K562 (cell line): ENCODE measurements around the gene SLC10A1. TPM values are rescaled to one million over a fixed set of nuclear protein-coding genes. Genes with fewer than 3 reads are reported as not detected.

ENCODE experiments used
- ATAC-seq: fragments of 200-7000 bp; cut with Tn5 transposase; 3 replicates; pipeline ENCODE4 v1.9.1; 2020; ENCODE audit warnings: moderate library complexity
- BruUV-seq: library from RNA; stranded (reverse); fragments of 400-500 nt; replicated peaks from 2 replicates; lab custom pipeline; 2021; lab: Mats Ljungman, UMichigan
- CTCF ChIA-PET: fragments of 300-600 bp; formaldehyde crosslinking; extraction: SDS; loops from one replicate; lab custom pipeline; 2021; ENCODE audit warnings: low intra/inter-chr PET ratio; lab: Yijun Ruan, JAX
- POLR2A ChIA-PET: fragments of 300-600, 350-650 bp; sonication (Branson Sonifier 250); formaldehyde crosslinking; extraction: SDS; loops from one replicate; lab custom pipeline; 2021; ENCODE audit warnings: antibody characterized with exemption, inconsistent platforms; lab: Yijun Ruan, JAX
- DNase-seq, 4 experiments: peaks; one replicate each; pipeline versions ENCODE4 v3.0.0 to v3.0.0-alpha.2; 2011 to 2018; ENCODE audit warnings: low spot score in 3 of 4, mixed read lengths in 3 of 4; ENCODE audit errors: extremely low read depth in 1 of 4
- FAIRE-seq: peaks from 2 replicates; lab custom pipeline; 2011; peaks lifted over from hg19 to GRCh38; lab: Jason Lieb, UNC
- H2AFZ ChIP-seq: 2 replicates; pipeline ENCODE4 v1.6.0; 2011; ENCODE audit warnings: low read depth, low read length, control low read depth, inconsistent platforms
- H3K27ac ChIP-seq: fragments of 200-600 bp; 3 replicates; pipeline ENCODE4 v1.8.0; 2011; ENCODE audit warnings: low read depth, mild to moderate bottlenecking, control low read depth, inconsistent platforms, low read length, moderate library complexity, mixed read lengths; ENCODE audit errors: extremely low read depth
- H3K27me3 ChIP-seq, 2 experiments: fragments of 300-600 bp in 1 of 2; 2 replicates in 1 of 2; 3 replicates in 1 of 2; pipeline versions ENCODE4 v1.6.0 to v1.8.0; 2011; ENCODE audit warnings: inconsistent platforms in 2 of 2, low read length in 2 of 2, mild to moderate bottlenecking in 1 of 2, mixed read lengths in 1 of 2, moderate library complexity in 1 of 2; ENCODE audit not compliant: control insufficient read depth in 2 of 2, insufficient read depth in 2 of 2
- H3K36me3 ChIP-seq: fragments of 300-600 bp; 3 replicates; pipeline ENCODE4 v1.8.0; 2011; ENCODE audit warnings: mild to moderate bottlenecking, low read length, inconsistent platforms; ENCODE audit not compliant: control insufficient read depth, insufficient read depth
- H3K4me1 ChIP-seq, 2 experiments: fragments of 200-600 bp in 1 of 2; replicated peaks in 1 of 2; 2 replicates in 1 of 2; 3 replicates in 1 of 2; pipeline versions ENCODE4 v1.5.1 to v1.8.0; 2011; ENCODE audit warnings: inconsistent platforms in 2 of 2, low read length in 2 of 2, mild to moderate bottlenecking in 1 of 2, mixed read lengths in 1 of 2, moderate library complexity in 1 of 2; ENCODE audit not compliant: control insufficient read depth in 2 of 2, insufficient read depth in 2 of 2
- H3K4me2 ChIP-seq: 2 replicates; pipeline ENCODE4 v1.6.1; 2011; ENCODE audit warnings: low read length, control low read depth, inconsistent platforms, mixed read lengths; ENCODE audit not compliant: insufficient read depth
- H3K4me3 ChIP-seq: fragments of 200-600 bp; sonication (generic), shearing (Covaris generic); 2 replicates; pipeline ENCODE4 v1.5.1; 2016; ENCODE audit warnings: control low read depth, inconsistent platforms
- H3K79me2 ChIP-seq: fragments of 200-600 bp; 3 replicates; pipeline ENCODE4 v1.8.0; 2011; ENCODE audit warnings: low read length, inconsistent platforms; ENCODE audit not compliant: control insufficient read depth, insufficient read depth
- H3K9ac ChIP-seq, 2 experiments: 2 replicates each; pipeline versions ENCODE4 v1.6.0 to v1.6.1; 2011; ENCODE audit warnings: low read depth in 2 of 2, low read length in 2 of 2, control low read depth in 1 of 2, inconsistent platforms in 1 of 2, mild to moderate bottlenecking in 1 of 2, mixed read lengths in 1 of 2; ENCODE audit not compliant: insufficient read depth in 1 of 2
- H3K9me1 ChIP-seq: one replicate; pipeline ENCODE4 v1.6.0; 2011; ENCODE audit warnings: inconsistent platforms, mild to moderate bottlenecking, low read length, moderate library complexity; ENCODE audit not compliant: control insufficient read depth, insufficient read depth
- H3K9me3 ChIP-seq: replicated peaks from 2 replicates; pipeline ENCODE4 v1.5.1; 2011; ENCODE audit warnings: low read depth, low read length, inconsistent platforms; ENCODE audit not compliant: control insufficient read depth, insufficient read depth
- H4K20me1 ChIP-seq: replicated peaks from 2 replicates; pipeline ENCODE4 v1.6.1; 2011; ENCODE audit warnings: low read length, inconsistent platforms, mixed read lengths; ENCODE audit not compliant: control insufficient read depth, insufficient read depth
- CBX1 ChIP-seq: sonication (generic); IDR thresholded peaks from 2 replicates; pipeline ENCODE4 v1.6.1; 2016; ENCODE audit warnings: antibody characterized with exemption, low read depth, mild to moderate bottlenecking
- ESRRA ChIP-seq: fragments of 450-650 bp; IDR thresholded peaks from 2 replicates; pipeline ENCODE4 v1.6.1; 2014; ENCODE audit warnings: low read depth, mild to moderate bottlenecking, moderate library complexity, borderline replicate concordance
- ETV6 ChIP-seq, 3 experiments: fragments of 150-350 bp in 1 of 3; sonication (generic) in 1 of 3; formaldehyde crosslinking in 1 of 3; IDR thresholded peaks; 2 replicates each; pipeline versions ENCODE4 v1.6.1 to v1.8.0; 2014 to 2022; ENCODE audit warnings: borderline replicate concordance in 2 of 3, low read depth in 2 of 3, antibody characterized with exemption in 1 of 3, low read length in 1 of 3, mild to moderate bottlenecking in 1 of 3, missing genetic modification reagents in 1 of 3
- LEF1 ChIP-seq: fragments of 450-650 bp; IDR thresholded peaks from 2 replicates; pipeline ENCODE4 v1.6.1; 2016; ENCODE audit warnings: mild to moderate bottlenecking
- MCM5 ChIP-seq: fragments of 450-650 bp; IDR thresholded peaks from 2 replicates; pipeline ENCODE4 v1.6.1; 2016; ENCODE audit warnings: low read depth
- MEF2A ChIP-seq: IDR thresholded peaks from 2 replicates; pipeline ENCODE4 v1.6.1; 2011; ENCODE audit warnings: low read depth, mild to moderate bottlenecking, low read length, moderate library complexity; ENCODE audit not compliant: control insufficient read depth
- NONO ChIP-seq, 2 experiments: fragments of 200-400 bp in 1 of 2; fragments of 450-650 bp in 1 of 2; formaldehyde crosslinking in 1 of 2; IDR thresholded peaks; 2 replicates each; pipeline ENCODE4 v1.6.1; 2017; ENCODE audit warnings: low read depth in 2 of 2, mild to moderate bottlenecking in 2 of 2, moderate library complexity in 2 of 2, low read length in 1 of 2
- SMARCB1 ChIP-seq: IDR thresholded peaks from 2 replicates; pipeline ENCODE4 v1.6.1; 2011; ENCODE audit warnings: improper control_type of control experiment, low read depth; ENCODE audit not compliant: insufficient read length
- SOX6 ChIP-seq: fragments of 450-650 bp; IDR thresholded peaks from 2 replicates; pipeline ENCODE4 v1.6.1; 2014; ENCODE audit warnings: mild to moderate bottlenecking
- ZNF224 ChIP-seq: sonication (generic); formaldehyde crosslinking; IDR thresholded peaks from 2 replicates; pipeline ENCODE4 v1.8.0; 2022; ENCODE audit warnings: mild to moderate bottlenecking, missing genetic modification reagents
- ZNF3 ChIP-seq: fragments of 250-450 bp; sonication (Bioruptor Pico); IDR thresholded peaks from 2 replicates; pipeline ENCODE4 v1.5.0; 2021; ENCODE audit warnings: mild to moderate bottlenecking, moderate library complexity
- ZNF699 ChIP-seq: fragments of 250-450 bp; sonication (Bioruptor Pico); IDR thresholded peaks from 2 replicates; pipeline ENCODE4 v1.8.0; 2021; ENCODE audit warnings: mild to moderate bottlenecking, moderate library complexity; ENCODE audit not compliant: insufficient replicate concordance
- ZNF764 ChIP-seq: fragments of 250-450 bp; sonication (Bioruptor Pico); IDR thresholded peaks from 2 replicates; pipeline ENCODE4 v1.4.0; 2020; ENCODE audit warnings: low read depth, mild to moderate bottlenecking, moderate library complexity
- ZNF766 ChIP-seq: fragments of 200-800 bp; sonication (Bioruptor generic); conservative IDR thresholded peaks from 2 replicates; pipeline ENCODE4 v1.6.1; 2016; ENCODE audit warnings: missing genetic modification characterization, missing compliant biosample characterization
- WGBS: fragments of 100-300 bp; shearing (Covaris generic); methylation state at CpG from one replicate; pipeline ENCODE4 v1.1.6; 2016; ENCODE audit warnings: low coverage, mixed read lengths; ENCODE audit not compliant: insufficient coverage; ENCODE audit errors: missing lambda C conversion rate; 5-methylcytosine and 5-hydroxymethylcytosine counted together
- in situ Hi-C: fragments of 300-500 bp; cut with MboI; formaldehyde crosslinking; loops from 4 replicates; pipeline ENCODE4 v1.15.0; 2018; ENCODE audit warnings: inconsistent platforms, mixed read lengths
- intact Hi-C: fragments of 100-400 bp; cut with micrococcal nuclease; formaldehyde crosslinking; loops from 2 replicates; pipeline ENCODE4 v1.14.2; 2022
- polyA plus RNA-seq, 8 experiments: library from polyadenylated mRNA; depleted of rRNA in 4 of 8; stranded (reverse) in 5 of 8; unstranded in 3 of 8; fragments of >200 nt; fragmentation: Nextera tagmentation in 2 of 8; fragmentation: Illumina TruSeq in 1 of 8; extraction: Ambion mirVana in 2 of 8; extraction: Trizol in 1 of 8; gene quantifications; 2 replicates each; pipeline versions ENCODE4 v1.2.1 to v1.2.3, GENCODE V29; 2011 to 2014; ENCODE audit warnings: inconsistent platforms in 1 of 8, missing spikeins in 1 of 8
- total RNA-seq, 7 experiments: library from RNA; depleted of rRNA in 6 of 7; stranded (reverse); fragments of >200 nt in 6 of 7; fragmentation: Illumina TruSeq in 2 of 7; extraction: Trizol in 2 of 7; gene quantifications; 2 replicates each; pipeline versions ENCODE4 v1.2.1 to v1.2.3, GENCODE V29; 2011 to 2021; ENCODE audit warnings: low replicate concordance in 1 of 7
- TF ChIP-seq, protein P1 (sequence below): IDR thresholded peaks from 2 replicates; pipeline ENCODE4 v1.6.1; 2012; ENCODE audit warnings: low read depth, low read length, improper control_type of control experiment, borderline replicate concordance
- TF ChIP-seq, protein P2 (sequence below): sonication (generic); formaldehyde crosslinking; IDR thresholded peaks from 2 replicates; pipeline ENCODE4 v1.8.0; 2022; ENCODE audit warnings: mild to moderate bottlenecking, low read depth, missing genetic modification reagents
- TF ChIP-seq, protein P3 (sequence below): fragments of 450-650 bp; IDR thresholded peaks from 2 replicates; pipeline ENCODE4 v1.6.1; 2016; ENCODE audit warnings: mild to moderate bottlenecking

The SLC10A1 gene
- total and polyA plus RNA-seq, 9 of the 15 experiments (the other 6 are each of a cell fraction or from before 2014, with no cell fraction given), result not detected

DNA sequence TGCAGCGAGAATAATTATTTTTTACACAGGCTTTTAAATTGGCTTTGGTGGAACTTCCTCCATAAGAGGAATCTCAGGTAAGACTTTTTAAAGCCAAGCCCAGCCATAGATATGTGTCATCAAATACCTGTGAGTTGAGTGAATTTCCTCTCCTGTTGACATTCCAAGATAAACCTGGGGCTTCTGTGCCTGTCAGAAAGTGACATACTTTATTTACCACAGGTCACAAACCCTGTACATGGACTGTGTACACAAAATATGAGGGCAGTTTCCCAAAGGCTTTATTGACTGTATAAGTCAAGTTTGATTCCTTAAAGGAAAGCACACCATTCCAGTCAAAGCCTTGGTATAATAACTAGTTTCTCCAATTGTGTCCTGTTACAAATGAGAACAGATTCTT, 56.0 kb downstream of the SLC10A1 start:
- H3K36me3 ChIP-seq, result no peaks in the 10 kb centered on the region
- DNase-seq, result no peak
- no peaks in the 10 kb centered on the region for H3K27me3 ChIP-seq
- FAIRE-seq, result no peak
- H2AFZ ChIP-seq, result no peak overlapping the region
- POLR2A ChIA-PET, result no interaction called here
- H3K4me1 ChIP-seq, result no peaks in the 10 kb centered on the region
- no peak for TF ChIP-seq ZNF766 (CRISPR knock-in tag)
- TF ChIP-seq SOX6, result no peak
- TF ChIP-seq, protein P1, sequence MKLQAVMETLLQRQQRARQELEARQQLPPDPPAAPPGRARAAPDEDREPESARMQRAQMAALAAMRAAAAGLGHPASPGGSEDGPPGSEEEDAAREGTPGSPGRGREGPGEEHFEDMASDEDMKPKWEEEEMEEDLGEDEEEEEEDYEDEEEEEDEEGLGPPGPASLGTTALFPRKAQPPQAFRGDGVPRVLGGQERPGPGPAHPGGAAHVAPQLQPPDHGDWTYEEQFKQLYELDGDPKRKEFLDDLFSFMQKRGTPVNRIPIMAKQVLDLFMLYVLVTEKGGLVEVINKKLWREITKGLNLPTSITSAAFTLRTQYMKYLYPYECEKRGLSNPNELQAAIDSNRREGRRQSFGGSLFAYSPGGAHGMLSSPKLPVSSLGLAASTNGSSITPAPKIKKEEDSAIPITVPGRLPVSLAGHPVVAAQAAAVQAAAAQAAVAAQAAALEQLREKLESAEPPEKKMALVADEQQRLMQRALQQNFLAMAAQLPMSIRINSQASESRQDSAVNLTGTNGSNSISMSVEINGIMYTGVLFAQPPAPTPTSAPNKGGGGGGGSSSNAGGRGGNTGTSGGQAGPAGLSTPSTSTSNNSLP, result no peak
- no peak for TF ChIP-seq LEF1
- no peak for TF ChIP-seq CBX1
- no peak for TF ChIP-seq NONO (IDR thresholded peaks at IDR 0.05; ENCODE audit: low read depth in 2 of 2, low read length in 1 of 2)
- no peak for TF ChIP-seq MEF2A
- TF ChIP-seq ESRRA, result no peak
- TF ChIP-seq ZNF224 (CRISPR knock-in tag), result no peak
- no peak for TF ChIP-seq MCM5
- TF ChIP-seq SMARCB1, result no peak
- TF ChIP-seq, protein P2, sequence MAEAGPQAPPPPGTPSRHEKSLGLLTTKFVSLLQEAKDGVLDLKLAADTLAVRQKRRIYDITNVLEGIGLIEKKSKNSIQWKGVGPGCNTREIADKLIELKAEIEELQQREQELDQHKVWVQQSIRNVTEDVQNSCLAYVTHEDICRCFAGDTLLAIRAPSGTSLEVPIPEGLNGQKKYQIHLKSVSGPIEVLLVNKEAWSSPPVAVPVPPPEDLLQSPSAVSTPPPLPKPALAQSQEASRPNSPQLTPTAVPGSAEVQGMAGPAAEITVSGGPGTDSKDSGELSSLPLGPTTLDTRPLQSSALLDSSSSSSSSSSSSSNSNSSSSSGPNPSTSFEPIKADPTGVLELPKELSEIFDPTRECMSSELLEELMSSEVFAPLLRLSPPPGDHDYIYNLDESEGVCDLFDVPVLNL (CRISPR knock-in tag), result no peak
- no peak for TF ChIP-seq ZNF699 (CRISPR knock-in tag)
- TF ChIP-seq ZNF3 (CRISPR knock-in tag), result no peak
- TF ChIP-seq ETV6 (IDR thresholded peaks at IDR 0.05; ENCODE audit: borderline replicate concordance in 1 of 2, low read depth in 2 of 2, low read length in 1 of 2), result no peak
- TF ChIP-seq ETV6 (CRISPR knock-in tag; IDR thresholded peaks at IDR 0.05; ENCODE audit: borderline replicate concordance), result no peak
- TF ChIP-seq, protein P3, sequence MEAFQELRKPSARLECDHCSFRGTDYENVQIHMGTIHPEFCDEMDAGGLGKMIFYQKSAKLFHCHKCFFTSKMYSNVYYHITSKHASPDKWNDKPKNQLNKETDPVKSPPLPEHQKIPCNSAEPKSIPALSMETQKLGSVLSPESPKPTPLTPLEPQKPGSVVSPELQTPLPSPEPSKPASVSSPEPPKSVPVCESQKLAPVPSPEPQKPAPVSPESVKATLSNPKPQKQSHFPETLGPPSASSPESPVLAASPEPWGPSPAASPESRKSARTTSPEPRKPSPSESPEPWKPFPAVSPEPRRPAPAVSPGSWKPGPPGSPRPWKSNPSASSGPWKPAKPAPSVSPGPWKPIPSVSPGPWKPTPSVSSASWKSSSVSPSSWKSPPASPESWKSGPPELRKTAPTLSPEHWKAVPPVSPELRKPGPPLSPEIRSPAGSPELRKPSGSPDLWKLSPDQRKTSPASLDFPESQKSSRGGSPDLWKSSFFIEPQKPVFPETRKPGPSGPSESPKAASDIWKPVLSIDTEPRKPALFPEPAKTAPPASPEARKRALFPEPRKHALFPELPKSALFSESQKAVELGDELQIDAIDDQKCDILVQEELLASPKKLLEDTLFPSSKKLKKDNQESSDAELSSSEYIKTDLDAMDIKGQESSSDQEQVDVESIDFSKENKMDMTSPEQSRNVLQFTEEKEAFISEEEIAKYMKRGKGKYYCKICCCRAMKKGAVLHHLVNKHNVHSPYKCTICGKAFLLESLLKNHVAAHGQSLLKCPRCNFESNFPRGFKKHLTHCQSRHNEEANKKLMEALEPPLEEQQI, result no peak
- TF ChIP-seq ZNF764 (CRISPR knock-in tag), result no peak
- H3K27ac ChIP-seq, result no peak overlapping the region
- in situ Hi-C loops, result no loop called here
- H3K4me3 ChIP-seq, result no peak overlapping the region
- H3K9me1 ChIP-seq, result no peaks in the 10 kb centered on the region
- CTCF ChIA-PET, result no interaction called here
- no peaks in the 10 kb centered on the region for H3K79me2 ChIP-seq
- WGBS, result 63% methylated on average over 1 of the region's 1 CpG
- H3K9ac ChIP-seq, result no peak overlapping the region
- intact Hi-C loops, result no loop called here
- H3K9me3 ChIP-seq, result no peaks in the 10 kb centered on the region
- BruUV-seq, result no TSS peak
- no peak overlapping the region for H3K4me2 ChIP-seq
- ATAC-seq, result no peak
- H4K20me1 ChIP-seq, result no peaks in the 10 kb centered on the region
